WTC11 (cell line): ENCODE results near the gene MCF2L. TPM values are rescaled to one million over a fixed set of nuclear protein-coding genes. Genes with fewer than 3 reads are reported as not detected.

Source experiments
- ATAC-seq: fragments of 200-7000 bp; cut with Tn5 transposase; 2 replicates; pipeline ENCODE4 v1.10.0; 2021; ENCODE audit warnings: mild to moderate bottlenecking, moderate library complexity
- CTCF ChIA-PET: fragments of 300-600 bp; sonication (Branson Sonifier 250); formaldehyde crosslinking; loops from one replicate; lab custom pipeline; 2021; ENCODE audit warnings: antibody characterized with exemption; lab: Charles Lee
- POLR2A ChIA-PET: fragments of 350-600 bp; sonication (Branson Sonifier 250); formaldehyde crosslinking; loops from one replicate; lab custom pipeline; 2021; ENCODE audit warnings: antibody characterized with exemption; lab: Charles Lee
- DNase-seq: peaks from one replicate; pipeline ENCODE4 v3.0.0; 2021; ENCODE audit warnings: low spot score
- H3K27ac Mint-ChIP-seq: 2 replicates; pipeline ENCODE4 v1.8.0; 2021; ENCODE audit warnings: mixed read lengths
- H3K27me3 Mint-ChIP-seq: 2 replicates; pipeline ENCODE4 v1.8.0; 2021; ENCODE audit warnings: low read depth, mild to moderate bottlenecking, moderate library complexity, mixed read lengths
- H3K36me3 Mint-ChIP-seq: 2 replicates; pipeline ENCODE4 v1.8.0; 2021; ENCODE audit warnings: mixed read lengths
- H3K4me1 Mint-ChIP-seq: 2 replicates; pipeline ENCODE4 v1.8.0; 2022; ENCODE audit warnings: mixed read lengths
- H3K4me3 Mint-ChIP-seq: 2 replicates; pipeline ENCODE4 v1.8.0; 2021; ENCODE audit warnings: mild to moderate bottlenecking, moderate library complexity, mixed read lengths
- H3K9me3 Mint-ChIP-seq: 2 replicates; pipeline ENCODE4 v1.8.0; 2021; ENCODE audit warnings: mixed read lengths
- AR ChIP-seq: fragments of 250-450 bp; sonication (Bioruptor Pico); IDR thresholded peaks from 2 replicates; pipeline ENCODE4 v1.9.0; 2021; ENCODE audit warnings: mild to moderate bottlenecking
- ATF6 ChIP-seq: sonication (generic); formaldehyde crosslinking; IDR thresholded peaks from 2 replicates; pipeline ENCODE4 v1.8.1; 2023; ENCODE audit warnings: mild to moderate bottlenecking, missing genetic modification reagents
- CDX4 ChIP-seq: fragments of 250-450 bp; sonication (Bioruptor Pico); IDR thresholded peaks from 2 replicates; pipeline ENCODE4 v1.9.0; 2021; ENCODE audit warnings: moderate library complexity, mild to moderate bottlenecking, inconsistent platforms, borderline replicate concordance
- E2F1 ChIP-seq: sonication (generic); formaldehyde crosslinking; IDR thresholded peaks from 2 replicates; pipeline ENCODE4 v1.8.0; 2022; ENCODE audit warnings: mild to moderate bottlenecking, missing genetic modification reagents
- E2F5 ChIP-seq: sonication (generic); formaldehyde crosslinking; IDR thresholded peaks from 2 replicates; pipeline ENCODE4 v1.8.1; 2022; ENCODE audit warnings: mild to moderate bottlenecking, moderate library complexity, missing genetic modification reagents
- ESRRA ChIP-seq: sonication (generic); formaldehyde crosslinking; IDR thresholded peaks from 2 replicates; pipeline ENCODE4 v1.8.1; 2022; ENCODE audit warnings: mild to moderate bottlenecking, missing genetic modification reagents, borderline replicate concordance
- GRHL2 ChIP-seq: fragments of 250-450 bp; sonication (Bioruptor Pico); IDR thresholded peaks from 2 replicates; pipeline ENCODE4 v1.8.0; 2022; ENCODE audit warnings: mild to moderate bottlenecking, moderate library complexity; ENCODE audit not compliant: insufficient replicate concordance, severe bottlenecking
- IRF1 ChIP-seq: sonication (generic); formaldehyde crosslinking; IDR thresholded peaks from 2 replicates; pipeline ENCODE4 v1.8.0; 2023; ENCODE audit warnings: missing genetic modification reagents
- NFE2L1 ChIP-seq: sonication (generic); formaldehyde crosslinking; IDR thresholded peaks from 2 replicates; pipeline ENCODE4 v1.8.1; 2023; ENCODE audit warnings: missing genetic modification reagents
- NR2C2 ChIP-seq: sonication (generic); formaldehyde crosslinking; IDR thresholded peaks from 2 replicates; pipeline ENCODE4 v1.8.0; 2022; ENCODE audit warnings: mild to moderate bottlenecking, missing genetic modification reagents
- SMAD4 ChIP-seq: sonication (generic); formaldehyde crosslinking; IDR thresholded peaks from 2 replicates; pipeline ENCODE4 v1.8.0; 2022; ENCODE audit warnings: mild to moderate bottlenecking, missing genetic modification reagents
- TCF7 ChIP-seq: sonication (generic); formaldehyde crosslinking; IDR thresholded peaks from 2 replicates; pipeline ENCODE4 v1.8.0; 2022; ENCODE audit warnings: mild to moderate bottlenecking, low read depth, missing genetic modification reagents, moderate library complexity
- TEAD4 ChIP-seq: sonication (generic); formaldehyde crosslinking; IDR thresholded peaks from 2 replicates; pipeline ENCODE4 v1.8.0; 2022; ENCODE audit warnings: mild to moderate bottlenecking, missing genetic modification reagents
- ZMAT4 ChIP-seq: fragments of 250-450 bp; sonication (Bioruptor Pico); IDR thresholded peaks from 2 replicates; pipeline ENCODE4 v1.9.0; 2021; ENCODE audit warnings: mild to moderate bottlenecking
- ZNF138 ChIP-seq: sonication (generic); formaldehyde crosslinking; conservative IDR thresholded peaks from 2 replicates; pipeline ENCODE4 v1.8.1; 2022; ENCODE audit warnings: mild to moderate bottlenecking, moderate library complexity, missing genetic modification reagents
- total RNA-seq: library from RNA; stranded (reverse); gene quantifications from 3 replicates; pipeline ENCODE4 v1.2.3, GENCODE V29; 2021

The MCF2L gene
- total RNA-seq, 1 experiment from 2014 or later: 34.8 TPM

- TF ChIP-seq TEAD4 (CRISPR knock-in tag) (no peak), E2F5 (CRISPR knock-in tag) (no peak), NFE2L1 (no peak), E2F1 (CRISPR knock-in tag) (no peak)
These were observed 14.6 kb downstream of the MCF2L start (continued) for GRCh38 chr13:112983428-112984196.

- no peak for TF ChIP-seq GRHL2
- no peak for TF ChIP-seq ATF6 (CRISPR knock-in tag)
- TF ChIP-seq IRF1 (CRISPR knock-in tag): no peak
- no peak for TF ChIP-seq SMAD4 (CRISPR knock-in tag)
- TF ChIP-seq NR2C2 (CRISPR knock-in tag): no peak
- TF ChIP-seq ZMAT4 (CRISPR knock-in tag): no peak
- no peak for TF ChIP-seq TCF7 (CRISPR knock-in tag)
- TF ChIP-seq CDX4 (CRISPR knock-in tag): no peak
- no peak for TF ChIP-seq AR (CRISPR knock-in tag)
- no peak for TF ChIP-seq ZNF138 (CRISPR knock-in tag)
- TF ChIP-seq ESRRA (CRISPR knock-in tag): no peak
- TF ChIP-seq E2F1 (CRISPR knock-in tag): no peak
- Mint-ChIP-seq H3K27ac (0 out of 2 replicates have a peak overlapping the region, but pooled peaks have one; percentile 14), H3K4me3 (no peak overlapping the region), H3K4me1 (peaks cover 4% of the 10 kb centered on the region), H3K36me3 (peaks cover 4% of the 10 kb centered on the region), H3K27me3 (no peaks in the 10 kb centered on the region), H3K9me3 (peaks cover 5% of the 10 kb centered on the region)
- no peak for ATAC-seq
- ChIA-PET POLR2A (no interaction called here), CTCF (interaction anchor here (1.1 to 4.0 kb wide), 4 partner anchors 15 to 101 kb away, joined by 3 to 13 read pairs (median 4); partner anchors contain the start of gene MCF2L)
- no peak for DNase-seq
These were observed 15.5 kb downstream of the MCF2L start for GRCh38 chr13:112984501-112984900.
